NCI-H128 (cell line): ENCODE measurements around the gene ACKR2.

Experiments
- DNase-seq: peaks from one replicate; lab custom pipeline; 2025; ENCODE audit not compliant: unreplicated experiment; lab: John Stamatoyannopoulos, UW

The ACKR2 gene

DNA sequence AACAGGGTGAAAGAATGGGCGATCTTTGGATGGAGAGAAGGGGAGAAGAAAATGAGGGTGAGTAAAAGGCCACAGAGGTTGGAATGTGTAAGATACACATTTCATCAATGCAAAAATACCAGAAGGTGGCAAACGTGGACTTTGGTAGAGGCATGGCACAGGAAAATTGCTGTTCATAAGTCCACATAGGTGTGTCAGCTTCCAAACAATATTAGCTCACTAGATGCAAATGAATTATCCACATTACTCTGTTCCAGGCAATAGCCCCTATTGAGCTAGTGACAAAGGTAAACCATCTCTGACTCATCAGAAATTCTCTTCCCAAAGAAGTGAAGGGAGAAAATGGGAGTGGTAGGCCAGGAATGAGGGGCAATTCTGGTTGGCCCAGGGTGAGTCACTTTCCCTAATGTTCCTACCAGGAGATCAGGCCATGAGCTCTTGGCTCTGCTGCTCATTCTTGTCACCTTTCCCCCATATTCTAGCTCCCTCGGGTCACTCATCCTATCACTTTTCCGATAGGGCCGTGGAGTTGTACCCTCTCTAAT is 19.9 kb downstream of the ACKR2 start:
- DNase-seq = no peak

DNA sequence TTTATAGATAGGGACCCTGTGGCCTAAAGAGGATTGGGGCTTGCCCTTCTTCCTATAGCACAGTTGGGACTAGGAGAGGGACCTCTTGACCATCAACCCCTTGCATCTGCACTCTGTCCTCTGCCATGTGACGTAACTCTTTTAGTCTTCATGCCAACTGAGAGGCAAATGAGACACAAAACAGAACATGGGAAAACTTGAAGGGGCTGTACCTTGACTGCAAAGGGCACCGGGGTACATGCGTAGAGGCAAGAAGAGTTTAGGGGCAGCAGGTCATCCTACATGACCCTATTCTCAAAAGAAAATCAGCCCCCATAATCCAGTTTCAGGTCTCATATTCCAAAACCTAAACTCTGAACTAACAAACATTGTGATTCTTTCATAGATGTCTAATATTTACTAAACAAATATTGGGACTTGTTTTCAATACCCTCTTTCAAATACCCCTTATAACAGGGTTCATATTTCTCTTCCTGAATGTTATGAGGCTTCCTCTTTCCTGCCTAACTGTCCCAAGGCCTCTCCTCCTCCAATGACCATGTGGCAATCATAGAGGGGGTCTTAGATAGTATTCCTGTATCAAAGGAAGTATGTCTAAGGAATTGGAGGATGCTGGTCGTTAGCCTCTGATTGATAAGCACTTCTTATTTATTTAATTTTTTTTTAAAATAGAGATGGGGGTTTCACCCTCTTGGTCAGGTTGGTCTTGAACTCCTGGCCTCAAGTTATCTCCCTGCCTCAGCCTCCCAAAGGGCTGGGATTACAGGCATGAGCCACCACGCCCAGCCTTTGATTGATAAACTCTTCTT is 20.6 kb downstream of the ACKR2 start:
- no peak for DNase-seq

DNA sequence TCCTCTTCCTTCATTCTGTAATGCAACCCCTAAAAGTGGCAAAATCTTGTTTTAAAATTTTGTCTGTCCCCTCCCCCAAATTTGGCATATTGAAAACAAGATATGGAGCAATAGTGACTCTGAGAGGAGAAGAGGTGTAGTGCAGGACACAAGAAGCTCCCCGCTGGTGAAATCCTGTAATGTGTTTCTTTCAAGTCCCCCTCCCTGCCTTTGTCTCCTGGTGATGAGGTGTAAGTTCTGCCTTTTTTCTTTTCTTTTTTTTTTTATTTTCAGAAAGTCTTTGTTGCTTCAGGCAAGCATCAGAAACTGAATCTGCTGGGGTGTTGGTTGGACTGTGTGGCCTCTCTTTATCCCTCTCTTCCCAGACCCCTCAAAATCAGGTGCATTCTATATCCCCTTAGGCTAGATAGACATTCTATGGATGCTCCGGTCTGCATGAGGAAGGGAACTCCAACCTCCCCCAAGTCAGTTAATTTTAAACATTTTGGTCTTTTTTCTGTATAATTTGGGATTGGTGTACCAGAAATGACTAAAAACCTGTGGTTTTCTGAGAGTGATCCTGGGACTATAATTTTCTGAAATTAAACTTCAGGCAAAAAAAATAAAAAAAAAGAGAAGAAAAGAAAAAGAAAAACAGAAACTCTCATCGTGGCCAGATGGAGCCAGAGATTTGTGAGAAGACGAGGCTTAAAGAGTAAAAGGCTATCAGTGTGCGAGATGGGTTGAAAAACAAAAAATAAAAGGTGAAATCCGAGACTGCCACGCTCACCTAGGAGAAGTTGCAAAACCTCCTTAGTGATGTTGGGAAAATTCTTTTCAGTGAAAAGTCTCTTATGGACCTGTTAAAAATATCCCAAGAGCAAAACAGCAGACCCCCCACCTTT is 21.4 kb downstream of the ACKR2 start:
- DNase-seq = peak; percentile 31

DNA sequence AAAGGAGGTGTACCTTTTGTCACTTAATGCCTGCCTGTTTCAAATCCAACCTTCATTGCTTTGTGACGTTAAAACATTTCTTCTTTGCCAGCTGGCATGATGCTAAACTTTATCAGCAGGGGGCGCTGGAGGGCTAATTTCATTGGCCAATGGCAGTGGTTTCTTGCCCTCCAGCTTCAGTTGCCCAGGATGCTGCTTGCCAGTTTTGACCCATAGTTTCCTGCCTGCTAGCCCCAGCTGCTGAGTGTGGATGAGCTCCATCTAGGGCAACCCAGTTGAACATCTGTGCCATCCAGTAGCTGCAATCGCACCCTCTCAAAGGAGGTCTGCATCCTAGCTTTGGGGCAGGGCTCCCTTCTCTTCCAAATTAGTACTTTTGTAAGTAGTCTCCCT is 22.1 kb downstream of the ACKR2 start:
- DNase-seq = peak; percentile 30

DNA sequence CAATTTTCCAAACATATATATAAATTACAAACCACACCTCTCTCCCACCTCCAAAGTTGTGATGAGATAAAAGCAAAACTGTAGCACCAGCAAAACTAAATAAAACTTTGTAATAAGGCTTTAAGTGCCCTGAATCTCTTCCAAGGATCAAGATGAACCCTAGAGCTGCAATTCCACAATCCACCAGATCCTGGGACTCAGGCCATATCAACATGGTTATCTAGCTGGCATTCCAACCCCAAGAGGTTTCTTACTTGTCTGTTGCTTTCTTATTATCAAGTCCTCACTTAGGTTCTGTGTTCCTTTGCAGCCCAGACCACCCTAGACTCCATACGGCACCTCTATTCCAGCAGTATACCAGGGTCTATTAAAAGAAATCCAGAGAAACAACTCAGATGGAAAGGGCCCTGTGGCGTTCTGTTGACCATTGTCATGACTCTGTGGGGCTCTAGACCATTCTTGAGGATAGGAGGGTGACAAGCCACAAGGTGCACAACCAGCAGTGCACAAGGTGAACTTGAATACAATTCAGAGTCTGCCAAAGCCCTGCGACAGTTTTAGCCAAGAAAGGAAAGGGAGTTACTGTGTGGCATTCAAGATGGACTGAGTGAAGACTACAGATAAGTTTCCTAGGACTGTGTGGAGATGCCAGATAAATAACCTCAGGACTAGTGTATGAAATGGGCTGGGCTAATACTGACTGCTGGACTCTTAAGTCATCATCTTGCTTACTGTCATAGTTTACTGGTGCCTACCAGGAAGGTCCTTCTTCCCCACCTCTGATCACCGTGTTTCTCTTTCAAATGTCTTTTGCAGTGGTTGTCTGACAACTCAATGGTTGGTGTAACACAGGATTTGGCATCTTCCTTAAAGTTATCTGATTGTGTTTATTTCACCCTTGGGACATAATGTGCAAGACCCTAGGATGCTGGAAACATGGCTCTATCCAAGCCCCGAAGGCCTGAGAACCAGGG is 27.2 kb downstream of the ACKR2 start:
- no peak for DNase-seq

DNA sequence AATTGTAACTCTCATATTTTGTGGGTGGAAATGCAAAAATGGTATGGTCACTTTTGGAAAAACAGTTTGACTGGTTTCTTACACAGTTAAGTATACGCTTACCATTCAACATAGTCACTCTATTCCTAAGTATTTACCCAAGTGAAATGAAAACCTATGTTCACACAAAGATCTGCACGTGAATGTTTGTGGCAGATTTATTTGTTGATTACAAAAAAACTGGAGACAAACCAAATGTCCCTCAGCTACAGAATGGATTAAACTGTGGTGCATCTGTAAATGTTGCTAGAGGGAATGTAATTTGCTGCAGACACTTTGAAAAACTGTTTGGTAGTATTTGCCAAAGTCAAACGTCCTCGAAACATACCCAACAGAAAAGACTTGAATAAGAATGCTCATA is 29.3 kb downstream of the ACKR2 start:
- DNase-seq = no peak

DNA sequence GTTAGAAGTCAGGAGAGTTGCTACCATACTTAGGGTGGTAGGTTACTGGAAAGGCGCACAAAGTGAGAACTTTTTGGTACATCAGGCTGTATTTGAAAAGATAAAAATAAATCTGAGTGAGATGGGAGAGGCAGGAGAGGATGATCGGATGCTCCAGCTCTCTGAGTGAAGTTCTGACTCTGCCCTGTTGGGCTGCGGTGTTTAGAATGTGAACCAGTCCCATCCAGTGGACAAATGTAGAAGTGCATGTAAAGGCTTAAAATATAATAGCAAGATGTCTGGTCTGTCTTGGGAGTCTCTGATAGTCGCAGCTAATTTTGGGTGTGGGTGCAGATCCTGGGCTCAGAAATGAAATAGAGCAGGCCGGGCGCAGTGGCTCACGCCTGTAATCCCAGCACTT is 30.4 kb downstream of the ACKR2 start:
- DNase-seq = no peak

DNA sequence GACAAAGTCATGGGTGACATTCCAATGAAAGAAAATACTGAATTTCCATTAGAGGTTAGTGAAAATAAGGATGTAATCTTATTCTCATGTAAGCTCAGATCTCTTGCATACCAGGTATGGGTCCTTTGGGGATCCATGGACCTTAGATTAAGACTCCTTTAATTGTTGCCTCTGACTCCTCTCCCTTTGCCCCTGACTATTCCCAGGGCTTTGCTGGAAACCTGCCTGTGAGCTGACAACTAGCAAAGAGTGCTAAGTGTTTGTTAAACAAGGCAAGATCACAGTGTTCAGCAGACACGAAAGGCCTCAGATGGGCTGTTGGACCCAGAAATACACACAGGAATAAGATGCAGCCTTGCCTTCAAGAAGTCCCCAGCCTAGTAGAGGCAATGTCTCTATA is 32.1 kb downstream of the ACKR2 start:
- DNase-seq = no peak

DNA sequence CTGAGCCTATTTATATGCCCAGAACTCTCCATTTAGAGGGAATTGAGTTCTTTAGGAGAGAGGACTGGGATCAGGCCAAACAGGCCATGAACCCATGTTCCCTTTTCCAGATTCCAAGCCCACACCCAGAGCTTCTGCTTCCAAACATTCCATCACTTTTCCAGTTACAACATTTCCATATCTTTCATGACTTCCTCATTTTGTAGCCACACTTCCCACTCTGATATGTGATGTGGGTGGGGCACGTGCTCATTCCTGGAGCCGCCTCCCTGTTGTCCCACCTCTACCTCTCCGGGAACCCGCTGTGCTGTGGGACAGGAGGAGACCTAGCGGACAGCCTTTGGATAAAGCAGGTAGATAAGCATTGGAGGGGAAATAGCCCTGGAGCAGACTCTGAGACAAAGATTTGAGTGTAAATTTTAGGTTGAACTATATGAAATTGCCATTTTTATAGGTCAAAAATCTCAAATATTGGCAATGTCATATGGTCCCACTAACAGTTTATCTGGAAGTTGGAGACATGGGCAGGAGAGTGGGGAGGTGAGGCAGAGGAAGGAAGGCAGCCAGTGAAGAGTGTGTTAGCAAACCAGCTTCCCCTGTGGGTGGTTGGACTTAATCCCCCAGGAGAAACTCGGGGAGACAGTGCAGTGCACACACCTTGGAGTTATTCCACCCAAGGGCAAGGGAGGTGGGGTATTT is 34.6 kb downstream of the ACKR2 start:
- no peak for DNase-seq

DNA sequence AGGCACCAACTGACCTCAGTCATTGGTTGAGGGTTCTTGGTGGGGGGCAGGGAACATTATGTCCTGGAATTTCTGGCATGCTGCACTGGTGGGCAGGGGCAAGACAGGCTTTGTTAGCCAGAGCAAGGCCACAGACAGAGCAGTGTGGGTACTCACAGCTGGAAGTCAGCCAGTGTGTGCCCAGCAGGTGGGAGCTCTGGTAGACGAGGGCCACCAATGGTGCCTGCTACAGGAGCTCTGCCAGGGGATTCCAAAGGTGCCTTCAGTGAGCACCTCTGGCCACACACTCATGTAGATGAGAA is 35.1 kb downstream of the ACKR2 start:
- DNase-seq = no peak

DNA sequence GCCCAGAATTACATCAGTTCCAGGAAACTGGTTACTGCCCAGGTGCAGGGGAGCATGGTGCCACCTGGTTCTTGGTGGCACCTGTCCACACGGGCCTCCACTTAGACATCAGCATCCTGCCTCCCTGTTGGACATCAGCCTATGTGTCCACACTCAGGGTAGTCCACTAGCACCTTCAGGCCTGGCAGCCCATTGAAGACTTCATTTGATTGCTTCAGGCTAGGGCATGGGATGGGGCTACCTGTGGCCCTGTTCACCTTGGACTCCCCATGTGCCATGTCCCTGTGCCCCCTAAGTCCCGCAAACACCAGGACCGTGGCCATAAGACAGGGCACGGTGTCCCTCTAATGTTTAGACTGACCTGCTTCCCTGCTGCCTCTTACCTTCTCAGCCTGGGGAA is 35.6 kb downstream of the ACKR2 start:
- DNase-seq = no peak

DNA sequence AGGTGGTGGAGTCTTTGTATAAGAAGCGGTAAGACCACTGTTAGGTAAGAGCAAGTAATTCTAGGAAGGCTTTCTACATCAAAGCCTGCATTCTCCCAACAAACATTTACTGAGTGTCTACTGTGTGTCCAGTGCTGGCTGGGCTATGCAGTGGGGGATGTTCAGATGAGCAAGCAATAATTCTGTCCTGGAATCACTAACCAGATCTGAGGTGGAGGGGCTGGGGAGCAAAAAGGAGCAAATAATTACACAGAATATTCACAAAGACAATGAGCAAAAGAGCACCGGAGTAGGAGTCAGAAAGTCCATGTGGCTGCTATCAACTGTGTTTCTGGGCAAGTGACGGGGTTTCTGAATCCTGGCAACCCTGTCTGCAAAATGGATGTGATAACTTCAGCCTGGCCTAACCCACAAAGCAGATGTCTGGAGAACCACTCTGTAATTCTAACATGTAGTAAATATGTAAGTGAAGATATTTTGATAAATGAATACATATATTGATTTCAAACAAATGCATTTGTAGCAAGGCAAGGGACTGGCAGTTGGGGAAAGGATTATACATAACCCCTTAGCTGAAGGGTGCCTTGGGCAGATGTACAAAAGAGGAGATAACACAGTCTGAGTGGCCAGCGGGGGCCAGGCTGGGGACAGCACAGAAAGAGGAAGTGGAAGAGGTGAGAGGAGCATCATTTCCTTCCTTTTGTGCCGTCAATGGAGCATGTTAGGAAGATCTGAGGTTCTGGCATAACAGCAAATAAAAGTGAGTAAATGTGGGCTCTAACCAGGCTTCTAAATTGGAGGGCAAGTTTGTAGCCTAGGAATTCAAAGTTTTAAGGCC is 37.7 kb downstream of the ACKR2 start:
- no peak for DNase-seq

DNA sequence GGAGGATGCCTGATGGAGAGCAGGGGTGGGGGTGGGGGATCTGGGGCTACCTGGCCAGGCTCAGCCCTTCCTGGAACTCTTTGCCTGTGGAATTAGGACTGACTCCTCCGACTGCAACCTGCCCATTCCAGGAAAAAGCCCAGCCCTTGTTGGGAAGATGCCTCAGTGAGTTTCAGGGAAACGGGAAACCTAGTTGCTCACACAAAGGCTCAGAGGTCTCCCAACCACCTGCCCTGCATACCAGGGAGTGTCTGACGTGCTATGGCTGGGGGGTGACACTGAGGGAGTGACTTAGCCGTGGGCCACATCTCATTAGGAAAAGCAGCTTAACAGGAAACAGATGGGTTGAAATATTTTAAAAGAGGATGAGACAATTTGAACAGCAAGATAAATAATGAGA is 38.5 kb downstream of the ACKR2 start:
- no peak for DNase-seq

DNA sequence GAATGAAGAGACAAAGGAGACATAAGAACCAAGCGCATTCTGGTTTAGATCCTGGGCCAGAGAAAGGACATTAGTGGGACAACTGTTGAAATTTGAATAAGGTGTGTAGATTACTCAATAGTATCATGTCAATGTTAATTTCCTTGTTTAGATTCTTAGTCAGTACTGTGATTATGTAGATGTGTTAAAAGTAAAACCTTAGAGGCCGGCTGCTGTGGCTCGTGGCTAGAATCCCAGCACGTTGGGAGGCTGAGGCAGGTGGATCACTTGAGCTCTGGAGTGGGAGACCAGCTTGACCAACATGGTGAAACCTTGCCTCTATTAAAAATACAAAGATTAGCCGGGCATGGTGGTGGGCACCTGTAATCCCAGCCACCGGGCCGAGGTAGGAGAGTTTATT is 39.8 kb downstream of the ACKR2 start:
- no peak for DNase-seq

DNA sequence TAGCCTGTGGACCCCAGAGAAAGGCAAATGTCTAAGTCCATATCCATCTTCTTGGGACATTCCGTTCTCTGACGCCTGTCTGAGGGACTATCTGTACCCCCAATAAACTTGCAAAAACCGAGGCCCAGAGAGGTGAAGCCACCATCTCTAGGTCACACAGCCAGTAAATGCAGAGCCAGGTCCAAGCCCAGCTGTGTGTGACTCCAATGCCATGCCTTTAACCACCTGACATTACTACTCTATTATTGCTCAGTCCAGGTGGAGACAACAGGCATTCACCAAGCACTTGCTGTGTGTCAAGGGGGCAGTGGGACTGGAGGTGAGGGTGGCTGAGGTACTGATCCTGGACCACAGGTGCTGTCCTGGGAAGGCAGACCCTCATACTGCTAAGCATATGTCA is 41.0 kb downstream of the ACKR2 start:
- DNase-seq = no peak

DNA sequence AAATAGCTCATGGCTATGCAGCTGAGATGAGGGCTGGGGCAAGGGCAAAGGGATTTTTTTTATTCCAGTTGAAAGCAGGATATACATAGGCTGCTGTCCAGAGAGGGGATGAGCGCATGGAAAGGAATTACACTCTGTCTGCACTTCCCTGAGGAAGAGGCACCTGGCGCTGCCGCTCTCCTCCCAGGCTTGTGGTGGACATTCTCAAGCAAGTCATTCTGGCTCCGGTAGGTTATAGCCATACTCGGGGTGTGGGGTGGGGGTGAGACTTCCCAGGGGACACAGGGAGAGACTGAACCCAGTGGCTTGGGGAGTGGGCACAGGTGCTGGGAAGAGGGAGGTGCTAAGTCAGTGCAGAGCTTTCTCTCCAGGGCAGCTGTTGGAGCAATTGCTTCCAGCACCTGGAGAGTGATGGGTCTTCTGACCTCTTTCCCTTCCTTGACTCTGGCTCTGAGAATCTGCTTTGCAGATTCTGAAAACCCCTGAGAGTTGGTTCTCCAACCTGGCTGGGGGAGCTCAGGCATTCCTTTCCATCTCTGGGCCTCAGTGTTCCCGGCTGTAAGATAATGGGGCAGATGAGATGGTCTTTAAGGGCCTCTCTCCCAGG is 42.1 kb downstream of the ACKR2 start:
- DNase-seq = no peak

DNA sequence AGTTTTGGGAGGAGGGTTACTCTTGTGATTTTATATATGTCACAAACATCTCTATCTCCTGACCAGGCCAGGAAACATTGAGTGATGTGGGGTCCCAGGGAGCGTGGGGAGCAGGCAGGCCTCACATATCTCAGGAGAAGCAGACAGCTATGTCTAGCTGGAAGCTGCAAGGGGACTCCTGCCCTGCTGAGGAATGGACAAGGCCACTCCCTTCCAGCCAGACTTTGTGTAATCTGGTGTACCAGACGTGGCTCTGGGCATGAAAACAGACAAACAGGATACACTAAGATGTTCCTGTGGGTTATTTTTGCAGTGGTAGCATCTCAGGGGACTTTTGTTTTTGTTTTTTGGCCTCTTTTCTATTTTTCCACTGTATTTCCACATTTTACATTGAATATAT is 43.2 kb downstream of the ACKR2 start:
- no peak for DNase-seq

DNA sequence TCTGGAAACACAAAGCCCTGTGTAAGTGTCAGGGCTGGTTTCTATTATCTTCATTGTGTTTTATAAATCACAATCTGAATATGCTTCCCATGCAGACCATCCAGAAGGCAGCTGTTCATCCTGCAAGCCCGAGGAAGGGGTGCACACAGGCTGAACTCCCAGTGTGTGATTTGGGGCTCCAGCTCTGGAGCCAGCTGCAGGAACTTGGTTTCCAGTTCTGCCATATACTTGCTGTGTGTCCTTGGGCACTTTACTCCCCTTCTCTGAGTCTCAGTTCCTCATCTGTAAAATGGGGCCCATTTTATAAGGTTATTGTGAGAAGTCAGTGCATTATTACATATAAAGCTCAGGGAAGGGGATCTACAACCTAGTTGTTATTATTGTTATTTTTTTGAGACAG is 43.8 kb downstream of the ACKR2 start:
- DNase-seq = no peak

DNA sequence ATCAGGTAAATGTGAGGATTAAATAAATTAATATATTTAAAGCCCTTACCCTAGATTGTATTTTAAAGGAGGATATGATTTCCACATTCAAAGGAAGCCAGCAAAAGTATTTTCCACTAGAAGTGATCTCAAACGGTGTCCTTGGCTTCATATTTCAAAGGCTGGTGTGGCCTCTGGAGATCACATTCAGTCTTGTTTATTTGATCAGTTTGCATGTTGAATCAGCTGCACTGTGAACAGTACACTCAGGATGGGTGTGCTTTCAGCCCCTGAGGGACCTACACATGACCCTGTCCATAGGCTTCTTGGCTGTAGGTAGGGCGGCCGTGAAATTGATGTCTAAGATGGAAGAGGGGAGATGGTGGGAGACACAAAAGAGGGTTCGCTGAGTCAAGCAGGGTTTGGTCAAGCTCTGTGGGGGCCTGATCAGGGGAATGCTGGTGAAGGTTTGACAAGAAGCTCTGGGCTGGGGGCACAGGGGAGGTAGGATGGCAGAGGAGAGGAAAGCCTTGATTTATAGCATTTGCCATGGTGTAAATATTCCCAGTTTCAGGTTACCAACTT is 44.6 kb downstream of the ACKR2 start:
- DNase-seq = peak; percentile 20
